Thoracic aorta (tissue), 2 donors: Measurements from ENCODE around the gene NFS1. TPM values are rescaled to one million over a fixed set of nuclear protein-coding genes. Genes with fewer than 3 reads are reported as not detected.
"Not testable (repeated sequence)": the region's sequence is repeated elsewhere in the genome, so short reads cannot be mapped to it uniquely, and the experiment has no call there.

Experiments
- ATAC-seq: fragments of 150-250 bp; one replicate; pipeline ENCODE4 v1.8.0; 2017; ENCODE audit warnings: low read depth; ENCODE audit not compliant: insufficient number of reproducible peaks, low FRiP score
- DNase-seq: peaks from one replicate; pipeline ENCODE4 v3.0.0-alpha.2; 2020; ENCODE audit warnings: low spot score
- H3K27ac ChIP-seq, 2 donors: fragments of 200-600 bp; sonication (generic); 1 replicate in 1 of 2; 2 replicates in 1 of 2; pipeline ENCODE4 v1.5.1; 2016; ENCODE audit warnings: mild to moderate bottlenecking in 2 of 2, moderate library complexity in 2 of 2
- H3K27me3 ChIP-seq: fragments of 200-600 bp; sonication (generic); replicated peaks from 2 replicates; pipeline ENCODE4 v1.6.0; 2016; ENCODE audit warnings: mild to moderate bottlenecking; ENCODE audit not compliant: insufficient read depth
- H3K36me3 ChIP-seq: fragments of 200-600 bp; sonication (generic); one replicate; pipeline ENCODE4 v1.5.1; 2016
- H3K4me1 ChIP-seq, 2 donors: fragments of 200-600 bp; sonication (generic); 1 replicate in 1 of 2; 2 replicates in 1 of 2; pipeline versions ENCODE4 v1.5.1 to v1.6.0; 2016; ENCODE audit warnings: low read depth in 2 of 2, mild to moderate bottlenecking in 1 of 2; ENCODE audit not compliant: control insufficient read depth in 1 of 2
- H3K4me3 ChIP-seq: fragments of 200-600 bp; sonication (generic); 2 replicates; pipeline ENCODE4 v1.5.1; 2016; ENCODE audit warnings: mild to moderate bottlenecking
- H3K9me3 ChIP-seq: fragments of 200-600 bp; sonication (generic); 2 replicates; pipeline ENCODE4 v1.5.1; 2016
- total RNA-seq, 2 donors: library from RNA; depleted of rRNA; stranded (reverse); fragments of >200 nt; gene quantifications; one replicate each; pipeline versions ENCODE4 v1.1.0 to v1.2.3, GENCODE V29; 2016
- TF ChIP-seq, protein P1 (sequence below): fragments of 200-600 bp; sonication (generic); IDR thresholded peaks from one replicate; pipeline ENCODE4 v1.5.1; 2019; ENCODE audit warnings: antibody characterized with exemption

The NFS1 gene
- total RNA-seq, 2 donors from 2014 or later = 11.5 to 19.4 TPM

GRCh38 chr20:35721219-35721618, 22.1 kb upstream of the NFS1 start:
- Histone ChIP-seq H3K4me3 (no peak overlapping the region), H3K9me3 (no peaks in the 10 kb centered on the region), H3K4me1 (peaks cover 0 to 15% of the 10 kb centered on the region in 2 donors), H3K27ac (no peak overlapping the region), H3K36me3 (peaks cover 88% of the 10 kb centered on the region), H3K27me3 (no peaks in the 10 kb centered on the region)
- no peak for ATAC-seq
- DNase-seq = no peak
- TF ChIP-seq, protein P1, sequence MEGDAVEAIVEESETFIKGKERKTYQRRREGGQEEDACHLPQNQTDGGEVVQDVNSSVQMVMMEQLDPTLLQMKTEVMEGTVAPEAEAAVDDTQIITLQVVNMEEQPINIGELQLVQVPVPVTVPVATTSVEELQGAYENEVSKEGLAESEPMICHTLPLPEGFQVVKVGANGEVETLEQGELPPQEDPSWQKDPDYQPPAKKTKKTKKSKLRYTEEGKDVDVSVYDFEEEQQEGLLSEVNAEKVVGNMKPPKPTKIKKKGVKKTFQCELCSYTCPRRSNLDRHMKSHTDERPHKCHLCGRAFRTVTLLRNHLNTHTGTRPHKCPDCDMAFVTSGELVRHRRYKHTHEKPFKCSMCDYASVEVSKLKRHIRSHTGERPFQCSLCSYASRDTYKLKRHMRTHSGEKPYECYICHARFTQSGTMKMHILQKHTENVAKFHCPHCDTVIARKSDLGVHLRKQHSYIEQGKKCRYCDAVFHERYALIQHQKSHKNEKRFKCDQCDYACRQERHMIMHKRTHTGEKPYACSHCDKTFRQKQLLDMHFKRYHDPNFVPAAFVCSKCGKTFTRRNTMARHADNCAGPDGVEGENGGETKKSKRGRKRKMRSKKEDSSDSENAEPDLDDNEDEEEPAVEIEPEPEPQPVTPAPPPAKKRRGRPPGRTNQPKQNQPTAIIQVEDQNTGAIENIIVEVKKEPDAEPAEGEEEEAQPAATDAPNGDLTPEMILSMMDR = no peak

DNA sequence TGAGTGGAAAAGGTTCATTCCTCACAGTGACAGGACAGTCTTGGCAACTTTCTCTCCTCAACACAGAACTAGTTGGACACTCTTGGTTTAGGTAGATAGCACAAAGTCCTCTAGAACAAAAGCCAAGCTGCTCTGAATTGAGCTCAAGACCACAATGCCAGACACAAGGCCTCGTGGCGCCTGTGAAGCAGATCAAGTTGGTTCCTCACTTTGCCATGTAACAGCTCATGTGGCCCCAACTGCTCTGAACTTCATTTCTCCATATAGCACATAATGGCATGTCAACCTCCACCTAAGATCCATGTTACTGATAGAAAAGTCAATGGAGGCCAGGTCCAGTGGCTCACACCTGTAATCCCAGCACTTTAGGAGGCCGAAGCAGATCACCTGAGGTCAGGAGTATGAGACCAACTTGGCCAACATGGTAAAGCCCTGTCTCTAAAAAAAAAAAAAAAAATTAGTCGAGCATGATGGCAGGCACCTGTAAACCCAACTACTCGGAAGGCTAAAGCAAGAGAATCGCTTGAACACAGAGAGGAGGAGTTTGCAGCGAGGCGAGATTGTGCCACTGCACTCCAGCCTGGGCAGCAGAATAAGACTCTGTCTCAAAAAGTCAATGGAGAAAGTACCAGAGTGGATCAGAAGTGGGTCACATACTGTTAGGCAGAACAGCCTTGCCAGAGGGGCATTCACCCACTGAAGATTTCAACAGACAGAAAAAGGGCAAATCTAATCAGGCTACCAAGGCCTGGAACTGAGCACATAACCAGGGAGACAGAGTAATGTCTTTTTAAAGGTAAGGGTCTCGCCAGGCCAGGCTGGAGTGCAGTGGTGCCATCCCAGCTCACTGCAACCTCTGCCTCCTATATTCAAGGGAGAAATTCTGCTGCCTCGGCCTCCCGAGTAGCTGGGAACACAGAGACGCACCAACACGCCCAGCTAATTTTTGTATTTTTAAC, 21.3 kb upstream of the NFS1 start:
- H3K36me3 ChIP-seq = peaks cover 87% of the 10 kb centered on the region
- no peak for ATAC-seq

DNA sequence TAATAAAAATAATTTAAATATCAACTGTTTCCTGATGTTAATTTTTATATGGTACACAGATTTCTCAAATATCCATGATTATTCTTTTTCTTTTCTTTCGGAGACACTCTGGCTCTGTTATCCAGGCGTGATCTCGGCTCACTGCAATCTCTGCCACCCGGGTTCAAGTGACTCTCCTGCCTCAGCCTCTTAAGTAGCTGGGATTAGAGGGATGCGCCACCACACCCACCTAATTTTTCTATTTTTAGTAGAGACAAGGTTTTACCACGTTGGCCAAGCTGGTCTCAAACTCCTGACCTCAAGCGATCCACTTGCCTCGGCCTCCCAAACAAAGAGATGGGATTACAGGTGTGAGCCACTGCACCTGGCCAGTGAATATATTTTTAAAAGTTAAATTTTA, 20.6 kb upstream of the NFS1 start:
- Histone ChIP-seq H3K36me3 (peaks cover 88% of the 10 kb centered on the region), H3K27ac (no peak overlapping the region), H3K4me1 (peaks cover 0 to 15% of the 10 kb centered on the region in 2 donors), H3K9me3 (no peaks in the 10 kb centered on the region), H3K4me3 (no peak overlapping the region), H3K27me3 (no peaks in the 10 kb centered on the region)
- ATAC-seq (no peak), DNase-seq (no peak)
- TF ChIP-seq, protein P1 = no peak

More for the DNA sequence above, 21.3 kb upstream of the NFS1 start:
- Histone ChIP-seq H3K27ac (no peak overlapping the region), H3K9me3 (no peaks in the 10 kb centered on the region), H3K27me3 (no peaks in the 10 kb centered on the region), H3K4me1 (peaks cover 0 to 15% of the 10 kb centered on the region in 2 donors), H3K4me3 (no peak overlapping the region)
- DNase-seq = no peak
- TF ChIP-seq, protein P1 = no peak

- H3K36me3 ChIP-seq = peaks cover 86% of the 10 kb centered on the region
- DNase-seq = no peak
- no peak for ATAC-seq
- no peaks in the 10 kb centered on the region for H3K9me3 ChIP-seq
- H3K27me3 ChIP-seq = no peaks in the 10 kb centered on the region
- H3K4me1 ChIP-seq = peaks cover 0 to 15% of the 10 kb centered on the region in 2 donors
- TF ChIP-seq, protein P1 = no peak
- H3K27ac ChIP-seq = no peak overlapping the region
- no peak overlapping the region for H3K4me3 ChIP-seq
These were observed 20.0 kb upstream of the NFS1 start for GRCh38 chr20:35718972-35719635.

DNA sequence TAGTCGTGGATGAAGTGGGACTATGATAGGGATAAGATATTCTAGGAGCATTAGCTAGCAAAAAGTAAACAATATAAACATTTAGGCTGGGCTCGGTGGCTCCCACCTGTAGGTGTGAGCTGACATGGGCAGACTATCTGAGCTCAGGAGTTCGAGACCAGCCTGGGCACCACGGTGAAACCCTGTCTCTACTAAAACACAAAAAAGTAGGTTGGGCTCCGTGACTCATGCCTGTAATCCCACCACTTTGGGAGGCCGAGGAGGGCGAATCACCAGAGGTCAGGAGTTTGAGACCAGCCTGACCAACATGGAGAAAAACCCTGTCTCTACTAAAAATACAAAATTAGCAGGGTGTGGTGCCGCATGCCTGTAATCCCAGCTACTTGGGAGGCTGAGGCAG, 19.2 kb upstream of the NFS1 start:
- H3K27me3 ChIP-seq, ATAC-seq, H3K4me3 ChIP-seq, H3K27ac ChIP-seq, DNase-seq, H3K9me3 ChIP-seq: not testable (repeated sequence)
- H3K36me3 ChIP-seq = peaks cover 84% of the 10 kb centered on the region
- peaks cover 0 to 14% of the 10 kb centered on the region in 2 donors for H3K4me1 ChIP-seq
